Smooth muscle cell (in vitro differentiated cells): ENCODE results near the gene FASTK. TPM values are rescaled to one million over a fixed set of nuclear protein-coding genes. Genes with fewer than 3 reads are reported as not detected.

Source experiments
- DNase-seq: peaks from one replicate; lab custom pipeline; 2025; ENCODE audit not compliant: unreplicated experiment; lab: John Stamatoyannopoulos, UW
- H2AFZ ChIP-seq: fragments of 200-600 bp; sonication (generic); 2 replicates; pipeline ENCODE4 v1.6.0; 2016; ENCODE audit warnings: antibody characterized with exemption, low read depth, mild to moderate bottlenecking
- H3F3A ChIP-seq: fragments of 200-600 bp; sonication (generic); 2 replicates; pipeline ENCODE4 v1.6.0; 2017; ENCODE audit warnings: antibody characterized with exemption, low read depth
- H3K27ac ChIP-seq: fragments of 200-600 bp; sonication (generic); 2 replicates; pipeline ENCODE4 v1.5.1; 2016; ENCODE audit warnings: low read depth, mild to moderate bottlenecking
- H3K27me3 ChIP-seq: fragments of 200-600 bp; sonication (generic); 2 replicates; pipeline ENCODE4 v1.6.1; 2016; ENCODE audit warnings: low read depth, mild to moderate bottlenecking
- H3K36me3 ChIP-seq: fragments of 200-600 bp; sonication (generic); 2 replicates; pipeline ENCODE4 v1.5.1; 2016; ENCODE audit warnings: low read depth
- H3K4me1 ChIP-seq: fragments of 200-600 bp; sonication (generic); 2 replicates; pipeline ENCODE4 v1.5.1; 2016; ENCODE audit warnings: low read depth
- H3K4me2 ChIP-seq: fragments of 200-600 bp; sonication (generic); 2 replicates; pipeline ENCODE4 v1.6.0; 2016; ENCODE audit warnings: mild to moderate bottlenecking
- H3K4me3 ChIP-seq: fragments of 200-600 bp; sonication (generic); 2 replicates; pipeline ENCODE4 v1.5.1; 2016; ENCODE audit warnings: mild to moderate bottlenecking
- H3K79me2 ChIP-seq: fragments of 200-600 bp; sonication (generic); 2 replicates; pipeline ENCODE4 v1.6.0; 2016; ENCODE audit warnings: low read depth, mild to moderate bottlenecking
- H3K9ac ChIP-seq: fragments of 200-600 bp; sonication (generic); 2 replicates; pipeline ENCODE4 v1.6.0; 2016; ENCODE audit warnings: low read depth
- H3K9me3 ChIP-seq: fragments of 200-600 bp; sonication (generic); replicated peaks from 2 replicates; pipeline ENCODE4 v1.5.1; 2016; ENCODE audit warnings: low read depth
- H4K20me1 ChIP-seq: fragments of 200-600 bp; sonication (generic); 2 replicates; pipeline ENCODE4 v1.6.0; 2016; ENCODE audit warnings: low read depth
- WGBS: methylation state at CpG from one replicate; pipeline ENCODE4 v1.1.7; 2016; ENCODE audit warnings: low lambda C conversion rate; 5-methylcytosine and 5-hydroxymethylcytosine counted together
- polyA plus RNA-seq: library from polyadenylated mRNA; unstranded; fragments of >200 nt; fragmentation: Nextera tagmentation; extraction: Ambion mirVana; gene quantifications from 2 replicates; pipeline ENCODE4 v1.2.1, GENCODE V29; 2016
- total RNA-seq: library from RNA; depleted of rRNA; stranded (reverse); fragments of >200 nt; gene quantifications from 2 replicates; pipeline ENCODE4 v1.2.3, GENCODE V29; 2014
- TF ChIP-seq, protein P1 (sequence below): fragments of 200-600 bp; sonication (generic); IDR thresholded peaks from 2 replicates; pipeline ENCODE4 v1.5.1; 2017; ENCODE audit warnings: borderline replicate concordance, mild to moderate bottlenecking, antibody characterized with exemption; ENCODE audit not compliant: insufficient read depth, poor library complexity, severe bottlenecking

FASTK gene
- total and polyA plus RNA-seq, 2 experiments from 2014 or later, result 100 to 177 TPM

DNA sequence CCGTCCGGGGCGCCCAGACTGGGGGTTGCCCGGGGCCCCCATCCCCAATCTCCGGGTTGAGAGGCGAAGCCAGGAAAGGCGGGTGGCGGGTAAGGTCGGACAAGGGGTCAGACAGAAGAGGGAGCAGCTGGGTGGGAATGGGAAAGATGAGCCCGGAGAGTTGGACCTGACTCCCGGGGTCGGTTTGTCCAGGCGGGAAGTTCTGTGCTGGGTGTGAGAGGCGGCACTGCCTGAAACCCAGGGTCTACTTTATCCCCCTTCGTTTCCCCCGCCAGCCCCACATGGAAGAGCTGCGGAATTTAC lies 20.5 kb downstream of the FASTK start:
- no peaks in the 10 kb centered on the region for H3K27me3 ChIP-seq
- TF ChIP-seq, protein P1, sequence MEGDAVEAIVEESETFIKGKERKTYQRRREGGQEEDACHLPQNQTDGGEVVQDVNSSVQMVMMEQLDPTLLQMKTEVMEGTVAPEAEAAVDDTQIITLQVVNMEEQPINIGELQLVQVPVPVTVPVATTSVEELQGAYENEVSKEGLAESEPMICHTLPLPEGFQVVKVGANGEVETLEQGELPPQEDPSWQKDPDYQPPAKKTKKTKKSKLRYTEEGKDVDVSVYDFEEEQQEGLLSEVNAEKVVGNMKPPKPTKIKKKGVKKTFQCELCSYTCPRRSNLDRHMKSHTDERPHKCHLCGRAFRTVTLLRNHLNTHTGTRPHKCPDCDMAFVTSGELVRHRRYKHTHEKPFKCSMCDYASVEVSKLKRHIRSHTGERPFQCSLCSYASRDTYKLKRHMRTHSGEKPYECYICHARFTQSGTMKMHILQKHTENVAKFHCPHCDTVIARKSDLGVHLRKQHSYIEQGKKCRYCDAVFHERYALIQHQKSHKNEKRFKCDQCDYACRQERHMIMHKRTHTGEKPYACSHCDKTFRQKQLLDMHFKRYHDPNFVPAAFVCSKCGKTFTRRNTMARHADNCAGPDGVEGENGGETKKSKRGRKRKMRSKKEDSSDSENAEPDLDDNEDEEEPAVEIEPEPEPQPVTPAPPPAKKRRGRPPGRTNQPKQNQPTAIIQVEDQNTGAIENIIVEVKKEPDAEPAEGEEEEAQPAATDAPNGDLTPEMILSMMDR, result peak; percentile 6
- H3F3A ChIP-seq, result peaks cover 10% of the 10 kb centered on the region
- no peaks in the 10 kb centered on the region for H3K36me3 ChIP-seq
- WGBS, result 2% methylated on average over 17 of the region's 17 CpGs
- H3K79me2 ChIP-seq, result peaks cover 21% of the 10 kb centered on the region
- peak overlapping the region; percentile 95 for H3K27ac ChIP-seq
- DNase-seq, result no peak
- peaks cover 48% of the 10 kb centered on the region for H4K20me1 ChIP-seq
- no peaks in the 10 kb centered on the region for H3K9me3 ChIP-seq
- peak overlapping the region; percentile 94 for H3K4me2 ChIP-seq
- peak overlapping the region; percentile 80 for H2AFZ ChIP-seq
- H3K4me3 ChIP-seq, result peak overlapping the region; percentile 74
- H3K9ac ChIP-seq, result peak overlapping the region; percentile 72
- peaks cover 36% of the 10 kb centered on the region for H3K4me1 ChIP-seq

DNA sequence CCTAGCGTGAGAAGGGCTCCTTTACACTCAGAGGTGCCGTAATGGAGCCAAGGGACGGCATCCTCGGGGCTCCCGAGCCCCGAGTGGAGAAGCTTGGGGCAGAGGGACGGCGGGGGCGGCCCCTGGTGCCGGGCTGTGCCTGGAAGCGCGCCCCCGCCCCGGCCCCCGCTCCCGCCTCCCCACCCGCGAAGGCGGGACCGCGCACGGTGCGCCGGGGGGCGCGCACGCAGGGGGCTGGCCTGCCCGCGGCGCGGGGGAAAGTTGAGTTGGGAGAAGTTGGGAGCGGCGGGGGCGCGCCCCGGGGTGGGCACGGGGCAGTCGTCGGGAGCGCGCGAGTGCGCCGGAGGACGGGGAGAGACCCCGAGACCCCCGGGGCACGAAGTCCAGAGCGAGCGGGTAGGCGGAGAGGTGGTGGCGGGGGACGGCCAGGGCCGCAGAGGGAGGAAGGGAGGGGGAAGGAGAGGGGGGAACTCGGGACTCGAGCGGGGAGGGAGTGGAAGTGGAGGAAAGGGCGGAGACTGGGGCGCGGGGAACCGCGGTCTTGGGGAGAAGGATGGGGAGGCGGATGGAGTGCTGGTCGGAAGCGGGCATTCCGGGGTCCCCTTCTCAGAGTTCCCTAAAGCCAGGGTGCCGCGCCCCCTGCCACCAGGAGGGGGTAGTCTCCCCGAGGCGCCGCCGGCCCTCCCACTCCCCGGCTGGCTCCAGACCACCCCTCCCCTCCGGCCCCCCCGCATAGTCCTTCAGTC lies 21.1 kb downstream of the FASTK start, which contains the start of gene SLC4A2:
TSS of gene SLC4A2 (plus strand) at position 223 of the 746 bp plus-strand sequence. CDS start 2,399 bp downstream, outside the sequence.
- H3K4me2 ChIP-seq, result peak within 1 kb of the TSS; percentile 94
- peak within 1 kb of the TSS; percentile 80 for H2AFZ ChIP-seq
- 2% methylated on average over 25 of the region's 75 CpGs for WGBS
- H3K9ac ChIP-seq, result peak within 1 kb of the TSS; percentile 72
- H3K27ac ChIP-seq, result peak within 1 kb of the TSS; percentile 95
- no peaks in the 10 kb centered on the region for H3K9me3 ChIP-seq
- peaks cover 21% of the 10 kb centered on the region for H3K79me2 ChIP-seq
- peaks cover 36% of the 10 kb centered on the region for H3K4me1 ChIP-seq
- peaks cover 10% of the 10 kb centered on the region for H3F3A ChIP-seq
- H3K36me3 ChIP-seq, result no peaks in the 10 kb centered on the region
- TF ChIP-seq, protein P1, result peak; percentile 55
- peaks cover 43% of the 10 kb centered on the region for H4K20me1 ChIP-seq
- peak; percentile 72 for DNase-seq
- H3K4me3 ChIP-seq, result peak within 1 kb of the TSS; percentile 74
- H3K27me3 ChIP-seq, result no peaks in the 10 kb centered on the region

DNA sequence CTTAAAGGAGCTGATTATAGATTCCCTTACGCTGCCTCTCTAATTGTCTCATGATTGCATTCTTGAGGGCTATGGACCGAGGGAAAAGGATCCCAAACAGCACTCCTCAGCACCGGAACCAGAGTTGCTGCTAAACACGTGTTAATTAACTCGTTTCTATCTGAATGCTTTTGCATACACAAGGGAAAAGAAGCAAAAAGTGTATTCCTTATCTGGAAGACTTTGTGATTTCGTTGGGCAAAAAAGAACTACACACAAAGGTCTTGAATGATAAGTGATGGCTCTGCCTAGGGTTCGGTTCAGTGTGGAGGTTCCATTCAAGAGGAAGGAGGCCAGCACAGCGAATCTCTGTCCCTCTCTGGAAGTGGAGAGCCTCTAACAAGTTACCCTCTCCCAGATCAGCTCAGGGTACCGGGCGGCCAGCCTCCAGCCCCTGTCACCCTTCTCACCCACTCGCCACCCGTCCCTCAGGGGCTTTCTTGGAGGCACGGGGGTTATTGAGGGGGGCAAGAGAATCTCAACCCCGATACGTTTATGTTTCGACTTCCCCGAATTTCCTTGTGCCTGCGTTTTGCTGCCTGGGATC lies 21.7 kb downstream of the FASTK start:
- Histone ChIP-seq H4K20me1 (peaks cover 36% of the 10 kb centered on the region), H2AFZ (no peak overlapping the region), H3K4me3 (peak overlapping the region; percentile 74), H3K4me1 (peaks cover 36% of the 10 kb centered on the region), H3K9ac (peak overlapping the region; percentile 72), H3K79me2 (peaks cover 18% of the 10 kb centered on the region), H3K9me3 (no peaks in the 10 kb centered on the region), H3K27ac (peak overlapping the region; percentile 95), H3F3A (peaks cover 10% of the 10 kb centered on the region), H3K27me3 (no peaks in the 10 kb centered on the region), H3K4me2 (peak overlapping the region; percentile 94), H3K36me3 (no peaks in the 10 kb centered on the region)
- no peak for DNase-seq
- 8% methylated on average over 18 of the region's 18 CpGs for WGBS
- TF ChIP-seq, protein P1, result no peak
